PC-3 (cell line): ENCODE data around the gene LMX1A. TPM values are rescaled to one million over a fixed set of nuclear protein-coding genes. Genes with fewer than 3 reads are reported as not detected.

ENCODE experiments used
- ATAC-seq: fragments of 200-7000 bp; cut with Tn5 transposase; 2 replicates; pipeline ENCODE4 v1.9.1; 2020; ENCODE audit warnings: mild to moderate bottlenecking, moderate library complexity
- BruUV-seq: library from RNA; stranded (reverse); fragments of 400-500 nt; replicated peaks from 2 replicates; lab custom pipeline; 2021; lab: Mats Ljungman, UMichigan
- CTCF ChIA-PET: fragments of 300-600 bp; sonication (Branson Sonifier 250); formaldehyde crosslinking; loops from one replicate; lab custom pipeline; 2022; ENCODE audit warnings: antibody characterized with exemption; lab: Charles Lee
- POLR2A ChIA-PET: fragments of 300-600 bp; sonication (Branson Sonifier 250); formaldehyde crosslinking; loops from one replicate; lab custom pipeline; 2022; ENCODE audit warnings: antibody characterized with exemption; ENCODE audit not compliant: unreplicated experiment; lab: Charles Lee
- DNase-seq: peaks from one replicate; pipeline ENCODE4 v3.0.0-alpha.2; 2015
- H2AFZ ChIP-seq: fragments of 300-600 bp; sonication (generic); 2 replicates; pipeline ENCODE4 v1.6.0; 2016; ENCODE audit warnings: antibody characterized with exemption, low read length
- H3F3A ChIP-seq: fragments of 300-600 bp; sonication (generic); one replicate; pipeline ENCODE4 v1.6.0; 2017; ENCODE audit warnings: antibody characterized with exemption, low read length, control low read depth, mild to moderate bottlenecking; ENCODE audit not compliant: unreplicated experiment
- H3K27ac ChIP-seq: fragments of 300-600 bp; sonication (generic); 2 replicates; pipeline ENCODE4 v1.5.1; 2016; ENCODE audit warnings: mild to moderate bottlenecking, low read length
- H3K27me3 ChIP-seq: fragments of 300-600 bp; sonication (generic); 2 replicates; pipeline ENCODE4 v1.6.1; 2016; ENCODE audit warnings: low read length, mixed read lengths
- H3K36me3 ChIP-seq: fragments of 300-600 bp; sonication (generic); 2 replicates; pipeline ENCODE4 v1.6.1; 2016; ENCODE audit warnings: low read depth, mixed run types, low read length, mixed read lengths
- H3K4me1 ChIP-seq: fragments of 300-600 bp; sonication (generic); 2 replicates; pipeline ENCODE4 v1.5.1; 2016; ENCODE audit warnings: low read length; ENCODE audit not compliant: insufficient read depth
- H3K4me2 ChIP-seq: fragments of 300-600 bp; sonication (generic); 2 replicates; pipeline ENCODE4 v1.6.0; 2016; ENCODE audit warnings: low read length
- H3K4me3 ChIP-seq: fragments of 300-600 bp; sonication (generic); 2 replicates; pipeline ENCODE4 v1.5.1; 2016; ENCODE audit warnings: mild to moderate bottlenecking, low read length, mixed read lengths
- H3K79me2 ChIP-seq: fragments of 300-600 bp; sonication (generic); 2 replicates; pipeline ENCODE4 v1.6.1; 2017; ENCODE audit warnings: low read length, mixed read lengths
- H3K9ac ChIP-seq: fragments of 300-600 bp; sonication (generic); 2 replicates; pipeline ENCODE4 v1.6.0; 2016; ENCODE audit warnings: mild to moderate bottlenecking, low read length
- H3K9me2 ChIP-seq: fragments of 300-600 bp; sonication (generic); replicated peaks from 2 replicates; pipeline ENCODE4 v1.6.1; 2016; ENCODE audit warnings: mixed run types, low read length, mixed read lengths
- H3K9me3 ChIP-seq: fragments of 300-600 bp; sonication (generic); 2 replicates; pipeline ENCODE4 v1.6.1; 2016; ENCODE audit warnings: low read length, mixed read lengths
- H4K20me1 ChIP-seq: fragments of 300-600 bp; sonication (generic); 2 replicates; pipeline ENCODE4 v1.6.1; 2016; ENCODE audit warnings: low read length, mixed read lengths
- EZH2 ChIP-seq: fragments of 300-600 bp; sonication (generic); IDR thresholded peaks from one replicate; pipeline ENCODE4 v1.6.1; 2017; ENCODE audit warnings: antibody characterized with exemption, mild to moderate bottlenecking, low read length; ENCODE audit not compliant: unreplicated experiment
- EZH2phosphoT487 ChIP-seq: fragments of 300-600 bp; sonication (generic); IDR thresholded peaks from 2 replicates; pipeline ENCODE4 v1.6.1; 2018; ENCODE audit warnings: mild to moderate bottlenecking, antibody characterized with exemption, low read length, borderline replicate concordance
- intact Hi-C: fragments of 100-400 bp; cut with micrococcal nuclease; formaldehyde crosslinking; loops from 2 replicates; pipeline ENCODE4 v1.9.0; 2023
- total RNA-seq: library from RNA; depleted of rRNA; stranded (reverse); fragments of >200 nt; gene quantifications from 2 replicates; pipeline ENCODE4 v1.2.3, GENCODE V29; 2014
- TF ChIP-seq, protein P1 (sequence below): fragments of 300-600 bp; sonication (generic); conservative IDR thresholded peaks from 2 replicates; pipeline ENCODE4 v1.5.1; 2017; ENCODE audit warnings: antibody characterized with exemption, low read depth, mild to moderate bottlenecking, low read length

LMX1A gene
- total RNA-seq, 1 experiment from 2014 or later = not detected

DNA sequence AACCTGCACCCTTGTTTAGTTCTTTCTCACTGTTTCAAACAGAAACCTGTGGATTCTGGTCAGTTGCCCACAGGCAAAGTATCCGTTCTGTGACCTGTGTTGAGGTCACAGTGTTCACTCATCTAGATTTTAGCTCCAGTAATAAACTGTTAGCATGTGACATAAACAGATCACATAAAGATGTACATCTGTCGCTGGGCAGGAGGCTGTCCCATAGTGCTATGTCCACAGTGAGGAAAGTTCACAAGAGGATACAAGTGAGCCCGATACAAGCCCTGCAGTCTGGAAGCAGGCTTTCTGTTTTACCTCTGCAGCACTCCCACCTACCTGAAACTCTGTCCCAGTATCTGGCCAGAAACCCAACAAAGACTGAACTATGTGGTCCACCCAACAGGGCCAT, 28.4 kb downstream of the LMX1A start:
- H2AFZ ChIP-seq = no peak overlapping the region
- ChIA-PET POLR2A (no interaction called here), CTCF (no interaction called here)
- no peaks in the 10 kb centered on the region for H3F3A ChIP-seq
- H3K27me3 ChIP-seq = peaks cover 39% of the 10 kb centered on the region
- no peaks in the 10 kb centered on the region for H4K20me1 ChIP-seq
- peaks cover 6% of the 10 kb centered on the region for H3K4me1 ChIP-seq
- no TSS peak for BruUV-seq
- no peaks in the 10 kb centered on the region for H3K9me2 ChIP-seq
- H3K36me3 ChIP-seq = no peaks in the 10 kb centered on the region
- ATAC-seq (no peak), DNase-seq (no peak)
- H3K9me3 ChIP-seq = no peaks in the 10 kb centered on the region
- H3K4me3 ChIP-seq = no peak overlapping the region
- H3K79me2 ChIP-seq = no peaks in the 10 kb centered on the region
- H3K4me2 ChIP-seq = no peak overlapping the region
- H3K27ac ChIP-seq = no peak overlapping the region
- intact Hi-C loops = no loop called here
- no peak for TF ChIP-seq EZH2phosphoT487
- TF ChIP-seq, protein P1, sequence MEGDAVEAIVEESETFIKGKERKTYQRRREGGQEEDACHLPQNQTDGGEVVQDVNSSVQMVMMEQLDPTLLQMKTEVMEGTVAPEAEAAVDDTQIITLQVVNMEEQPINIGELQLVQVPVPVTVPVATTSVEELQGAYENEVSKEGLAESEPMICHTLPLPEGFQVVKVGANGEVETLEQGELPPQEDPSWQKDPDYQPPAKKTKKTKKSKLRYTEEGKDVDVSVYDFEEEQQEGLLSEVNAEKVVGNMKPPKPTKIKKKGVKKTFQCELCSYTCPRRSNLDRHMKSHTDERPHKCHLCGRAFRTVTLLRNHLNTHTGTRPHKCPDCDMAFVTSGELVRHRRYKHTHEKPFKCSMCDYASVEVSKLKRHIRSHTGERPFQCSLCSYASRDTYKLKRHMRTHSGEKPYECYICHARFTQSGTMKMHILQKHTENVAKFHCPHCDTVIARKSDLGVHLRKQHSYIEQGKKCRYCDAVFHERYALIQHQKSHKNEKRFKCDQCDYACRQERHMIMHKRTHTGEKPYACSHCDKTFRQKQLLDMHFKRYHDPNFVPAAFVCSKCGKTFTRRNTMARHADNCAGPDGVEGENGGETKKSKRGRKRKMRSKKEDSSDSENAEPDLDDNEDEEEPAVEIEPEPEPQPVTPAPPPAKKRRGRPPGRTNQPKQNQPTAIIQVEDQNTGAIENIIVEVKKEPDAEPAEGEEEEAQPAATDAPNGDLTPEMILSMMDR = no peak
- TF ChIP-seq EZH2 = no peak
- no peak overlapping the region for H3K9ac ChIP-seq

DNA sequence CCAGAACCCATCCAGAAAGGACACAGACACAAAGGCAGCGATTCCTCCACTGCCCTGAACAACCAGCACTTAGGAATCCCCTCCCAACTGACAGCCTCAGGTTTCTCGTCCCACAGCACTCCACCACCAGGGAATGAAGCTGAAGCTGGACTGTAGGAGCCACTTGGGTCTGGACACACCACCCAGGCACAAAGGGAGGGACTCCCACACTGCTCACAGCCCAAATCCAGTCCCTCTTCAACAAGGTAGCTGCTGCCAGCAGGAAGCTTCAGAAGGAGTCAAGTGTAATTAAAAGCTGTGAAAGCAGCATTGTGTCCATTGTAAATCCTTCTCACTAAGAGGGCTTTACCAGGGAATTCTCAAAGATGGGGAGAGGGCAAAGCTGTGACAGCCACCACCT, 29.0 kb downstream of the LMX1A start:
- Histone ChIP-seq H3K9ac (no peak overlapping the region), H3K27me3 (peaks cover 34% of the 10 kb centered on the region), H3F3A (no peaks in the 10 kb centered on the region), H3K27ac (no peak overlapping the region), H2AFZ (no peak overlapping the region), H3K4me1 (peaks cover 6% of the 10 kb centered on the region), H3K36me3 (no peaks in the 10 kb centered on the region), H3K9me3 (no peaks in the 10 kb centered on the region), H3K79me2 (no peaks in the 10 kb centered on the region), H3K4me3 (no peak overlapping the region), H4K20me1 (no peaks in the 10 kb centered on the region), H3K9me2 (no peaks in the 10 kb centered on the region), H3K4me2 (no peak overlapping the region)
- CTCF ChIA-PET = no interaction called here
- ATAC-seq (no peak), DNase-seq (no peak)
- TF ChIP-seq EZH2phosphoT487 = no peak
- no peak for TF ChIP-seq EZH2
- TF ChIP-seq, protein P1 = no peak
- intact Hi-C loops = no loop called here
- POLR2A ChIA-PET = no interaction called here
- no TSS peak for BruUV-seq

DNA sequence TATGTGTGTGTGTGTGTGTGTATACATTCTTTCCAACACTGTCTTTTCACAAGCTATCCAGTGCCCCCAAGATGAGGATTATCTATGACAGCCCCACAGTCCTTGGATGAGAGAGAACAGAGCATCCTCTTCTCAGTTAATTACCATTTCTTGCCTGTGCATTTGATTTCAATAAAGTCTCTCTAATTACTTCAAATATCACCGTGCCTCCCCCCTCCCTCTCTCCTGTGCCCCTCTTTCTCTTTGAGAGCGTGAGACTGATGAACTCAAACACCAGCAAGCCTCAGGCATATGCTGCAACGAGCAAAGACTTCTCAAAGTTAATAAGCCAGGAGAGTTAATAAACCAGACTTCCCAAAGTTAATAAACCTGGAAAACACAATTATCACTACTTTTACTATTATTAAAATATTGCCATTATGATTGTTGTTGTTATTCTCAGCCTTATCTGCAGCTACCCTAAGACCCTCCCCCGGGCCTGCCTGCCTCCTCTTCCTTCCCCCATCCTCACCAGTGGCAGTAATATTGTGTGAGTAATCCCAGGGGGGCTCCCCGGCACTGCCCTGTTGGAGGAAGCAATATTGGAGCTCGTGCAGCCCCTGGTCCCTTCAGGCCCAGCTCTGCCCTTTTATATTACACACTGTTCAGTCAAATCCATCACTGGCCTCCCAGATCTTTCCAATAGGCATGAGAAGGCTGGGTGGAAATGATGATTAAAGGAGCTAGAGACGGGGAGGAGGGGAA, 30.9 kb downstream of the LMX1A start:
- no peaks in the 10 kb centered on the region for H4K20me1 ChIP-seq
- intact Hi-C loops = no loop called here
- DNase-seq (no peak), ATAC-seq (no peak)
- no peak overlapping the region for H3K4me2 ChIP-seq
- no peaks in the 10 kb centered on the region for H3K79me2 ChIP-seq
- peaks cover 34% of the 10 kb centered on the region for H3K27me3 ChIP-seq
- no peaks in the 10 kb centered on the region for H3K9me2 ChIP-seq
- POLR2A ChIA-PET = no interaction called here
- no peak overlapping the region for H3K27ac ChIP-seq
- H3K9ac ChIP-seq = no peak overlapping the region
- TF ChIP-seq EZH2phosphoT487 (no peak), EZH2 (no peak)
- TF ChIP-seq, protein P1 = no peak
- H3F3A ChIP-seq = no peaks in the 10 kb centered on the region
- no peak overlapping the region for H2AFZ ChIP-seq
- no peak overlapping the region for H3K4me3 ChIP-seq
- H3K4me1 ChIP-seq = peaks cover 4% of the 10 kb centered on the region
- no peaks in the 10 kb centered on the region for H3K9me3 ChIP-seq
- BruUV-seq = no TSS peak
- no peaks in the 10 kb centered on the region for H3K36me3 ChIP-seq
- CTCF ChIA-PET = no interaction called here
